Stimulated activated effector memory CD8-positive, alpha-beta T cell treated with anti-CD3 and anti-CD28 coated beads, Interleukin-12 subunit alpha, Interleukin-12 subunit beta, amount 100 ng/mL, for 72 hours (primary cell): ENCODE data around the gene FGGY.

ENCODE experiments used
- ATAC-seq: fragments of 150-1000 bp; cut with Tn5 transposase; 2 replicates; pipeline ENCODE4 v1.10.0; 2021
- DNase-seq, 2 donors: peaks; one replicate each; pipeline ENCODE4 v3.0.0; 2021 to 2022; ENCODE audit warnings: low spot score in 2 of 2
- H3K27ac Mint-ChIP-seq: one replicate; pipeline ENCODE4 v1.8.0; 2022; ENCODE audit warnings: mild to moderate bottlenecking, mixed read lengths
- H3K36me3 Mint-ChIP-seq: one replicate; pipeline ENCODE4 v1.8.0; 2022; ENCODE audit warnings: mild to moderate bottlenecking, mixed read lengths
- H3K4me1 Mint-ChIP-seq: one replicate; pipeline ENCODE4 v1.8.0; 2022; ENCODE audit warnings: mixed read lengths
- H3K4me3 Mint-ChIP-seq: one replicate; pipeline ENCODE4 v1.8.0; 2022; ENCODE audit warnings: mild to moderate bottlenecking, mixed read lengths
- H3K9me3 Mint-ChIP-seq: one replicate; pipeline ENCODE4 v1.8.0; 2022; ENCODE audit warnings: mixed read lengths

The FGGY gene

GRCh38 chr1:59750328-59751003 is 453.6 kb downstream of the FGGY start:
- Mint-ChIP-seq H3K36me3 (no peaks in the 10 kb centered on the region), H3K4me1 (no peaks in the 10 kb centered on the region), H3K27ac (no peak overlapping the region), H3K9me3 (no peaks in the 10 kb centered on the region), H3K4me3 (no peak overlapping the region)
- DNase-seq (no peak), ATAC-seq (no peak)

- no peak overlapping the region for H3K27ac Mint-ChIP-seq
- H3K4me1 Mint-ChIP-seq = no peaks in the 10 kb centered on the region
- no peak for ATAC-seq
- H3K9me3 Mint-ChIP-seq = no peaks in the 10 kb centered on the region
- DNase-seq = no peak
- H3K4me3 Mint-ChIP-seq = no peak overlapping the region
- H3K36me3 Mint-ChIP-seq = no peaks in the 10 kb centered on the region
Measured at GRCh38 chr1:59751004-59751395, 454.1 kb downstream of the FGGY start.

GRCh38 chr1:59751801-59752200 is 454.9 kb downstream of the FGGY start:
- ATAC-seq (no peak), DNase-seq (no peak)
- H3K27ac Mint-ChIP-seq = no peak overlapping the region
- H3K4me1 Mint-ChIP-seq = no peaks in the 10 kb centered on the region
- no peaks in the 10 kb centered on the region for H3K36me3 Mint-ChIP-seq
- no peaks in the 10 kb centered on the region for H3K9me3 Mint-ChIP-seq
- no peak overlapping the region for H3K4me3 Mint-ChIP-seq

GRCh38 chr1:59752556-59753414 is 455.9 kb downstream of the FGGY start:
- DNase-seq (no peak), ATAC-seq (no peak)
- Mint-ChIP-seq H3K9me3 (no peaks in the 10 kb centered on the region), H3K27ac (no peak overlapping the region), H3K36me3 (no peaks in the 10 kb centered on the region), H3K4me3 (no peak overlapping the region), H3K4me1 (no peaks in the 10 kb centered on the region)

GRCh38 chr1:59755069-59755685 is 458.3 kb downstream of the FGGY start:
- Mint-ChIP-seq H3K9me3 (no peaks in the 10 kb centered on the region), H3K4me1 (peaks cover 7% of the 10 kb centered on the region), H3K4me3 (no peak overlapping the region), H3K36me3 (no peaks in the 10 kb centered on the region), H3K27ac (no peak overlapping the region)
- ATAC-seq (no peak), DNase-seq (no peak)

GRCh38 chr1:59757197-59757747 is 460.4 kb downstream of the FGGY start:
- no peaks in the 10 kb centered on the region for H3K9me3 Mint-ChIP-seq
- H3K4me3 Mint-ChIP-seq = no peak overlapping the region

GRCh38 chr1:59759156-59759925 is 462.4 kb downstream of the FGGY start:
- peak; percentile 63 to 81 for DNase-seq
- peak; percentile 87 for ATAC-seq
- H3K4me3 Mint-ChIP-seq = no peak overlapping the region
- peak overlapping the region; percentile 4 for H3K27ac Mint-ChIP-seq
- H3K9me3 Mint-ChIP-seq = no peaks in the 10 kb centered on the region
- H3K36me3 Mint-ChIP-seq = no peaks in the 10 kb centered on the region
- H3K4me1 Mint-ChIP-seq = peaks cover 7% of the 10 kb centered on the region

More at GRCh38 chr1:59757197-59757747, 460.4 kb downstream of the FGGY start:
- DNase-seq (no peak), ATAC-seq (no peak)
- H3K27ac Mint-ChIP-seq = no peak overlapping the region
- H3K4me1 Mint-ChIP-seq = peaks cover 7% of the 10 kb centered on the region
- no peaks in the 10 kb centered on the region for H3K36me3 Mint-ChIP-seq

- Mint-ChIP-seq H3K36me3 (no peaks in the 10 kb centered on the region), H3K4me3 (no peak overlapping the region), H3K4me1 (peaks cover 7% of the 10 kb centered on the region), H3K9me3 (no peaks in the 10 kb centered on the region), H3K27ac (no peak overlapping the region)
- no peak for DNase-seq
- ATAC-seq = no peak
Measured at GRCh38 chr1:59761443-59761842, 464.5 kb downstream of the FGGY start.

GRCh38 chr1:59763418-59763817 is 466.5 kb downstream of the FGGY start:
- Mint-ChIP-seq H3K4me1 (peaks cover 7% of the 10 kb centered on the region), H3K4me3 (no peak overlapping the region), H3K27ac (no peak overlapping the region), H3K9me3 (no peaks in the 10 kb centered on the region), H3K36me3 (no peaks in the 10 kb centered on the region)
- ATAC-seq (no peak), DNase-seq (no peak)

GRCh38 chr1:59765011-59765730 is 468.3 kb downstream of the FGGY start:
- H3K4me1 Mint-ChIP-seq = no peaks in the 10 kb centered on the region
- ATAC-seq (no peak), DNase-seq (no peak)
- H3K4me3 Mint-ChIP-seq = no peak overlapping the region
- no peak overlapping the region for H3K27ac Mint-ChIP-seq
- no peaks in the 10 kb centered on the region for H3K36me3 Mint-ChIP-seq
- H3K9me3 Mint-ChIP-seq = no peaks in the 10 kb centered on the region

- ATAC-seq (no peak), DNase-seq (no peak)
- Mint-ChIP-seq H3K4me1 (no peaks in the 10 kb centered on the region), H3K36me3 (no peaks in the 10 kb centered on the region), H3K9me3 (no peaks in the 10 kb centered on the region), H3K4me3 (no peak overlapping the region), H3K27ac (no peak overlapping the region)
Measured at GRCh38 chr1:59766227-59766855, 469.4 kb downstream of the FGGY start.

GRCh38 chr1:59767119-59767518 is 470.2 kb downstream of the FGGY start:
- Mint-ChIP-seq H3K27ac (no peak overlapping the region), H3K4me1 (no peaks in the 10 kb centered on the region), H3K9me3 (no peaks in the 10 kb centered on the region), H3K36me3 (no peaks in the 10 kb centered on the region), H3K4me3 (no peak overlapping the region)
- DNase-seq (no peak), ATAC-seq (no peak)

- ATAC-seq (no peak), DNase-seq (no peak)
- no peak overlapping the region for H3K4me3 Mint-ChIP-seq
- no peaks in the 10 kb centered on the region for H3K9me3 Mint-ChIP-seq
- no peaks in the 10 kb centered on the region for H3K36me3 Mint-ChIP-seq
- no peak overlapping the region for H3K27ac Mint-ChIP-seq
- no peaks in the 10 kb centered on the region for H3K4me1 Mint-ChIP-seq
Measured at GRCh38 chr1:59768792-59769735, 472.2 kb downstream of the FGGY start.
